ENCODE measurements around the gene DNAJC21. TPM values are rescaled to one million over a fixed set of nuclear protein-coding genes. Genes with fewer than 3 reads are reported as not detected.
A peak's percentile ranks its signal among the peaks of the same experiment; 100 is the strongest.

Gene DNAJC21
- total RNA-seq, result 10 to 100 TPM; 49.3 to 59.0 TPM
- long read RNA-seq, donor 1, full-length matches to known transcripts, result 10 of 21 reads
- long read RNA-seq, donor 1, partial matches to known transcripts, result 8 of 21 reads
- long read RNA-seq, donor 1, other reads (novel, unspliced or antisense), result 3 of 21 reads
- long read RNA-seq, donor 2, partial matches to known transcripts, result 8 of 8 reads
- long read RNA-seq, donor 2, other reads (novel, unspliced or antisense), result 0 of 8 reads

- peak; percentile 99 for DNase-seq (ENCODE audit: low spot score)
- intact Hi-C loops (cut with DNase I), result no loop called here
These were observed at the start of gene DNAJC21 for GRCh38 chr5:34929134-34929719. Gene DNAJC21, plus strand, starts transcription at chr5:34929559. Its CDS starts 261 bp downstream, at chr5:34929820.

DNA sequence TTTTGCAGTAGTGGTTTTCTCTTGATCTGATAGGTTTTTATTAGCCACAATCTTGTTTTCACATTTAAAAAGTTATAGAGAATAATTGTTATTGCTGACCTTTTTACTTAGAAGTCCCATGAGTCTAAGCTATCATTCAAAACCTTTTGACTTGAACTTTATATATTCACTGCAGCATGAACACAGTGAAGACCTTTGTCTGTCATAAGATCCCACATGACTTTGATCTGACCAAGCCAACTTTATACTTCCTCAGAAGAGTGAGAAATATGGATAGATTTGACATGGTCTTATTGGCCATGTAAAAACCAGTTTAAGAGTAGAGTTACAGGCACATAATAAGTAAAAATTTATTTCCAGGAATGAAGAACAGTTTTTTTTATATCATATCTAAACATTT is 48.1 kb upstream of the DNAJC21 start:
- intact Hi-C loops (cut with DNase I), result no loop called here
- DNase-seq (ENCODE audit: low spot score), result no peak

DNA sequence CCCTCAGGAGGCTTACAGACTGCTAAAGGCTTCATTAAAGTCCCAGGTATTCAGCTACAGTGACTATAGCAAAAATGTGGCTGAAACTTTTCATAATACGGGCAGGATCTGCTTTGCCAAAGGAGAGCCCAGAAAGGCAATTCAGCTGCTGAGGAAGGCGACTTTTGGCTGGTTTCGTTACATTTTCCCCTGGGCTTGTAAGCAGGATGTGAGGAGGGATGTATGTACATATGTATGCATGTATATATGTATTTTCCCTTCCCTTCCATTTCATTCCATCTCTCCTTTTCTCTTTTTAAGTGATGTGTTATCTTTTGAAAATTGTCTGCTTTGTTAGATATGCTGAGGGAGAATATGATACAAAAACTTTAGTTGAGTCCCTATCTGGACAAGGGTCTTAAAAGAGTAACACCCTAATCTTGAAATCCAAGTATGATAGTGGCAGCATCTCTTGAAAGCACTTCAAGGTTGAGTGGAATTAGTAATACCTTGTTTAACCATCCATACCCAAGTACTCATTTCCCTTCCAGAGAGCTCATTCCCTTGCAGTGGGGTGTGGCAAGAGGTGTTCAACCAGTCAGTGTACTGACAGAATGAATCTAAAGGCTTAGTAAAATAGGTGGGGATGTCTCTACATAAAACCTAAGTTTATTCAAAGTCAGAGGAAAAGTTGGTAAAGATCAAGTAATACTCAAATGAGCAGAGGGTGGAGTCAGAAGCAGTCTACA is 42.8 kb upstream of the DNAJC21 start:
- no peak for DNase-seq (ENCODE audit: low spot score)
- intact Hi-C loops (cut with DNase I), result no loop called here

GRCh38 chr5:34889394-34889793 is 40.0 kb upstream of the DNAJC21 start:
- no peak for DNase-seq (ENCODE audit: low spot score)
- intact Hi-C loops (cut with DNase I), result no loop called here

- intact Hi-C loops (cut with DNase I), result no loop called here
- no peak for DNase-seq (ENCODE audit: low spot score)
These were observed 37.4 kb upstream of the DNAJC21 start for GRCh38 chr5:34891981-34892380.

- intact Hi-C loops (cut with DNase I), result no loop called here
These were observed 36.9 kb upstream of the DNAJC21 start for GRCh38 chr5:34892414-34892813.

GRCh38 chr5:34894716-34895115 is 34.6 kb upstream of the DNAJC21 start:
- DNase-seq (ENCODE audit: low spot score), result no peak
- intact Hi-C loops (cut with DNase I), result loop anchor here in 1 of 2 donors (2.0 kb wide), 1 partner anchor 410 kb away; no protein-coding TSS in a partner anchor

More at GRCh38 chr5:34892414-34892813, 36.9 kb upstream of the DNAJC21 start:
- DNase-seq (ENCODE audit: low spot score), result no peak

DNA sequence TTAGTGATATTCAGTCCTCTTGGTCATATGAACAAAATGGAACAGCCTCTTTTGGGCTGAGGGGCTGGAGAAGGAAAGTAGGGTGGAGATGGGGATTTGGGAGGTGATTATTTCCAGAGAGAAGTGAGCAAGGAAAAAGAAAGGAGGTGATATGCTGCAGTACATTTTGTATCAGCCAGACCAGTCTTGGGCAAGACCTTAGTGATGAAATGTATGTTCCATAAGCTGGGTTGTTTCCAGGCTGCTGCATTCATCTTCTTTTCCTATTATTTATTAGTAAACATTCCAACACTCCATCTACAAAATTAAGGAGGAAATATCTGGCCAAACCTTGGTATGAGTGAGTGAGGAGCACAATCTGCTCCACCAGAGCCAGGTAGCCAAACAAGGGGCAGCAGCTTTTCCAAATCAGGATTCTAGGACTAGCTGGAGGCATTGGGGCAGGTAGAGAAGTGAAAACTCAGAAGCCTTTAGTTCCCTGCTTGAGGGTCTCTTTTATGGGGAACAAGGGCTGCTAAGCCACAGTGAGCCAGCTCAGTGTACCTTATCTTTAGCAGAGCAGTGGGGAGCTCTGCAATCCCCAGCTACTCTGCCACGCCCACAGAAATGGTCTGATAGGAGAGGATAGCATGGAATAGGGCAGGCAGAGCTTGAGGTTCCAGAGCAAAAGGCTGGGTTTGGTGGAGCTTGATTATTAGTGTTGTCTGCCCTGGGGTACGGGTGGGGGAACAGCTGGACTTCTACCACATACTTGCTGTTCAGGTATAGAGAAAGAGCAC is 33.5 kb upstream of the DNAJC21 start:
- intact Hi-C loops (cut with DNase I), result loop anchor here in 1 of 2 donors (2.0 kb wide), 1 partner anchor 411 kb away; no protein-coding TSS in a partner anchor
- DNase-seq (ENCODE audit: low spot score), result no peak

- DNase-seq (ENCODE audit: low spot score), result no peak
- intact Hi-C loops (cut with DNase I), result loop anchor here in 1 of 2 donors (2.0 kb wide), 2 partner anchors 375 to 413 kb away; no protein-coding TSS in a partner anchor
These were observed 31.7 kb upstream of the DNAJC21 start for GRCh38 chr5:34897646-34898045.

- DNase-seq (ENCODE audit: low spot score), result no peak
- intact Hi-C loops (cut with DNase I), result loop anchor here in 1 of 2 donors (2.0 kb wide), 2 partner anchors 376 to 414 kb away; no protein-coding TSS in a partner anchor
These were observed 31.0 kb upstream of the DNAJC21 start for GRCh38 chr5:34898258-34898895.

DNA sequence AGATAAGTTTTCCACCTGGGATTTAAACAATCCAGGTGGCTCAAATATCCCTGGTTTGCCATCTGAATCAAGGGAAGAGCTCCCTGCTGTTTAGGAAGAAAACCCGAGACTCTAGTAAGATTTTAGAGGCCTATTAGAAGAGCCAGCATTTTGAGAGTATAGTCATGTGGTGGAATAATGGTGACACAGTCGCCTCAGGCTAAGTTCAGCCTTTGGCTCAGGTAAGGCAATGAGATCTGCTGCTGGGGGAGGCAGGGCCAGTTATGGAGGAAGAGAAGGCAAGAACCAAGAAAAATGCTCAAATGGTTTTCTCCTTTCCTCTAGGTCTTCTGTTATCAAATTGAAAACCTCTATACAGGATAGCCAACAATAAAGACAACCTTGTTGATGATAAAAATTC is 30.3 kb upstream of the DNAJC21 start:
- intact Hi-C loops (cut with DNase I), result loop anchor here in 1 of 2 donors (2.0 kb wide), 2 partner anchors 376 to 414 kb away; no protein-coding TSS in a partner anchor
- DNase-seq (ENCODE audit: low spot score), result no peak

GRCh38 chr5:34900652-34901051 is 28.7 kb upstream of the DNAJC21 start:
- intact Hi-C loops (cut with DNase I), result no loop called here

GRCh38 chr5:34903260-34903659 is 26.1 kb upstream of the DNAJC21 start:
- DNase-seq (ENCODE audit: low spot score), result no peak
- intact Hi-C loops (cut with DNase I), result no loop called here

More at GRCh38 chr5:34900652-34901051, 28.7 kb upstream of the DNAJC21 start:
- DNase-seq (ENCODE audit: low spot score), result no peak

DNA sequence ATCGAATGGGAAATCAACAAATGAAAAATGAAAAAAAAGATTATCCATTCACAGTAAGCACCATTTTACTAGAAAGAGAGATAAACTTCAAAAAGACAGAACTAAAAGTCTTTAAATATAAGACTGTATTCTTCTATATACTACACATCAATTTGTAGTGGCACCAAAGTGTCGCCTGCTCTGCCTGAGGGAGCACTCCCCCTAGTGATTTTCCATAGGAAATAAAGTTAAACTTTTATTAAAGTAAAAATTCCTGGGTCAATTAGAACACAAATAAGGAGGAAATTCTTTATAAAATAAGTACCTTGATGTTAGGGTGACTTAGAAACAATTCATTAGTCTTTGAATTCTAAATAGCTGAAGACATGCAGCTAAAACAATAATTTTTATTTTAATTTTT is 23.8 kb upstream of the DNAJC21 start:
- intact Hi-C loops (cut with DNase I), result no loop called here
- DNase-seq (ENCODE audit: low spot score), result no peak

- no peak for DNase-seq (ENCODE audit: low spot score)
- intact Hi-C loops (cut with DNase I), result no loop called here
These were observed 16.3 kb upstream of the DNAJC21 start for GRCh38 chr5:34913072-34913471.

DNA sequence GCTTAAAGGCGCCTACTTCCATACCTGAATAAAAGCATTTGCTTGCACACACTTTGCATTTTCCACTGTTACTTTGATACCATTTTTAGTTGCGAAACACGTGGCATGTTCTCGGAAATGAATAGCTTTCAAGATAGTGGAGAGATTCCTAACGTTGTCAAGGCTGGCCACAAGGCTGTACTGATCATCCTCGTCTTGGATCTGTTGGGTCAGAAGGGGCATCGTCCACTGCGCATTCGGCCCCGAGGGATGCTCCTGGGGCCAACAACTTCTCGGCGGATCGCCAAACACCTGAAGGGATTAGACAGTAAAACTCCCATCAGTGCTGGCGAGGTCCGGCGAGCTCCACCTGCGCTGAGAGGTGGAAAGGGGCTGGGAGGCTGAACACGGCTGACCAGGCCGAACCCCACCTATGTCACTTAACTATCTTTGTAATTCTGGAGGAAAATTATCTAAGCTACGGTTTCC is 14.7 kb upstream of the DNAJC21 start:
- DNase-seq (ENCODE audit: low spot score), result no peak
- intact Hi-C loops (cut with DNase I), result no loop called here

DNA sequence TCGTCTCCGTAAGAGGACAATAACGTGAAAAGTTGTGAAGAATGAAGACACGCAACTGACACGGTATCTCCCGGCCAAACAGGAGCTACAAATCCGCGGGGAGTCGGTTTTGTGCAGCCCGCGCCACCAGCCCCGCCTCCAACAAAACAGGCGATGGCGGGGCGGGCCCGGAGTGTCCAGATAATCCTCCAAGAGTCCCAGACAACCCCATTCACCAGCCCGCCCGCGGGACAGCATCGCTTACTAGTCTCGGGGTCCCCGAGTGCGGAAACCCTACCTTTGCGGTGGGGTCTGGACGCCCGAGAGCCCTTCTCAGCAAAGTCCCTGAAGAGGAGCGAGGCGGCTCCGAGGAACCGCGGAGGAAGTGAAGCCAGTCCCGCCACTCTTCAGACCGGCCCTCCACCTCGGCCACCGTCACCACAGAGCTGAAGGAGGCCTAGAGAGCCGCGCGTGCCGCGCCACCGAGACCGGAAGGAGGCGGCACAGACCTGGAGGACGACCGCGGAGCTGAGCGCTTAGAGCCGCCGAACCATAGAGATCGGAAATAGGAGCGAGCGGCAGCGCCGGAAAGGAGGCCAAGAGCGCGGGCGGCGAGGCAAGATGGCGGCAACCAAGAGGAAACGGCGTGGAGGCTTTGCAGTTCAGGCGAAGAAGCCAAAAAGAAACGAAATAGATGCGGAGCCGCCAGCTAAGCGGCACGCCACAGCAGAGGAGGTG is 14.1 kb upstream of the DNAJC21 start, which contains the start of the genes BRIX1 and RAD1:
BRIX1 (plus strand) TSS at position 573 of the 717 bp plus-strand sequence; CDS start at position 601, 28 bp downstream.
RAD1 (minus strand) TSS at position 366 of the 717 bp plus-strand sequence. CDS start 612 bp downstream, outside the sequence.
- peak; percentile 100 for DNase-seq (ENCODE audit: low spot score)
- intact Hi-C loops (cut with DNase I), result no loop called here

DNA sequence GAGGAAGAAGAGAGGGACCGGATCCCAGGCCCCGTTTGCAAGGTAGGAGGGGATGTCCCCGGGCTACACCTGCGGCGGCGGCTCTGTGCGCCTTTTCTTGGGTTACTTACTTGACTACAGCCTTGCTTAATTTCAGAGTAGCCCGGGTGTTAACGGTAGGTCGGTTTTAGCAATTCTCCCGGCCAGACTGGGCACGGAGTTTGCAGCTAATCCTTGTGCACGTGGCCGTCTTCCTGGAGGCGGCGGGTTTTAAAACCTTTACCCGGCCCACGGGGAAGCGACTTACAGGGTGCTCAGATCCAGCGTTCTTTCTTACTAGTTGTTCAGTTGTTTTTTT is 13.5 kb upstream of the DNAJC21 start:
- intact Hi-C loops (cut with DNase I), result no loop called here
- no peak for DNase-seq (ENCODE audit: low spot score)

All from posterior vena cava (tissue), 2 donors.